Keratinocyte (primary cell): ENCODE measurements around the gene NR3C2. TPM values are rescaled to one million over a fixed set of nuclear protein-coding genes. Genes with fewer than 3 reads are reported as not detected.

Source experiments
- DNase-seq: peaks from one replicate; pipeline ENCODE4 v3.0.0-alpha.2; 2011; ENCODE audit warnings: low read depth, missing footprints, low spot score
- FAIRE-seq: peaks from 2 replicates; lab custom pipeline; 2011; peaks lifted over from hg19 to GRCh38; lab: Jason Lieb, UNC
- H2AFZ ChIP-seq: 2 replicates; pipeline ENCODE4 v1.6.0; 2012; ENCODE audit warnings: low read length, control low read depth, inconsistent platforms; ENCODE audit not compliant: control insufficient read depth
- H3K27ac ChIP-seq: 2 replicates; pipeline ENCODE4 v1.5.1; 2011; ENCODE audit warnings: low read length; ENCODE audit not compliant: control insufficient read depth, insufficient read depth
- H3K27me3 ChIP-seq: 3 replicates; pipeline ENCODE4 v1.6.0; 2011; ENCODE audit warnings: low read length; ENCODE audit not compliant: control insufficient read depth, insufficient read depth; ENCODE audit errors: extremely low read depth
- H3K36me3 ChIP-seq, 2 experiments: 2 replicates in 1 of 2; 3 replicates in 1 of 2; pipeline ENCODE4 v1.5.1; 2011; ENCODE audit warnings: low read length in 2 of 2, mild to moderate bottlenecking in 1 of 2; ENCODE audit not compliant: control insufficient read depth in 2 of 2, insufficient read depth in 2 of 2; ENCODE audit errors: extremely low read depth in 1 of 2
- H3K4me1 ChIP-seq: 3 replicates; pipeline ENCODE4 v1.5.1; 2011; ENCODE audit warnings: low read length; ENCODE audit not compliant: control insufficient read depth, insufficient read depth; ENCODE audit errors: extremely low read depth
- H3K4me2 ChIP-seq: 3 replicates; pipeline ENCODE4 v1.6.0; 2011; ENCODE audit warnings: low read depth, low read length; ENCODE audit not compliant: control insufficient read depth, insufficient read depth; ENCODE audit errors: extremely low read depth
- H3K4me3 ChIP-seq, 3 experiments: fragments of 200-600 bp in 1 of 3; sonication (generic) in 1 of 3; 2 replicates in 2 of 3; 3 replicates in 1 of 3; pipeline ENCODE4 v1.5.1; 2011 to 2016; ENCODE audit warnings: low read length in 3 of 3, mild to moderate bottlenecking in 3 of 3, control low read depth in 2 of 3, inconsistent platforms in 1 of 3, low read depth in 1 of 3, mixed read lengths in 1 of 3, mixed run types in 1 of 3, moderate library complexity in 1 of 3; ENCODE audit not compliant: control insufficient read depth in 2 of 3, insufficient read depth in 2 of 3; ENCODE audit errors: extremely low read depth in 1 of 3
- H3K79me2 ChIP-seq: 2 replicates; pipeline ENCODE4 v1.6.0; 2012; ENCODE audit warnings: low read length; ENCODE audit not compliant: control insufficient read depth, insufficient read depth
- H3K9ac ChIP-seq: 3 replicates; pipeline ENCODE4 v1.6.0; 2011; ENCODE audit warnings: low read length; ENCODE audit not compliant: control insufficient read depth, insufficient read depth; ENCODE audit errors: extremely low read depth
- H3K9me1 ChIP-seq: 3 replicates; pipeline ENCODE4 v1.6.0; 2011; ENCODE audit warnings: low read length; ENCODE audit not compliant: control insufficient read depth, insufficient read depth; ENCODE audit errors: extremely low read depth
- H3K9me3 ChIP-seq: 2 replicates; pipeline ENCODE4 v1.5.1; 2012; ENCODE audit warnings: low read depth, low read length; ENCODE audit not compliant: control insufficient read depth
- H4K20me1 ChIP-seq: 3 replicates; pipeline ENCODE4 v1.6.0; 2011; ENCODE audit warnings: low read length; ENCODE audit not compliant: control insufficient read depth, insufficient read depth; ENCODE audit errors: extremely low read depth
- CTCF ChIP-seq, 3 experiments: IDR thresholded peaks in 1 of 3; conservative IDR thresholded peaks in 1 of 3; optimal IDR thresholded peaks in 1 of 3; 2 replicates in 2 of 3; 3 replicates in 1 of 3; pipeline versions ENCODE3 to v1.5.1; 2011; ENCODE audit warnings: low read length in 3 of 3, mild to moderate bottlenecking in 3 of 3, moderate library complexity in 2 of 3, control low read depth in 1 of 3, inconsistent platforms in 1 of 3; ENCODE audit not compliant: insufficient read depth in 2 of 3; ENCODE audit errors: extremely low read depth in 1 of 3
- EZH2 ChIP-seq: IDR thresholded peaks from one replicate; pipeline ENCODE4 v1.6.1; 2012; ENCODE audit warnings: inconsistent platforms, mild to moderate bottlenecking, low read length, moderate library complexity
- dilution Hi-C: fragments of 300-500 bp; cut with MboI; formaldehyde crosslinking; loops from one replicate; pipeline ENCODE4 v1.7.0; 2020; ENCODE audit warnings: low sequenced_read_pairs; ENCODE audit not compliant: extremely low pct_ligation_motif_present
- polyA plus RNA-seq, 5 experiments: library from polyadenylated mRNA; depleted of rRNA in 3 of 5; stranded (reverse) in 3 of 5; stranded (forward) in 1 of 5; unstranded in 1 of 5; fragments of >200 nt; gene quantifications; 1 replicate in 1 of 5; 2 replicates in 3 of 5; 3 replicates in 1 of 5; pipeline versions ENCODE4 v1.2.1 to v1.2.3, GENCODE V29; 2011 to 2012; ENCODE audit warnings: missing spikeins in 2 of 5, low read depth in 1 of 5, low replicate concordance in 1 of 5

NR3C2 gene
- polyA plus RNA-seq, 1 donor (not counting 4 experiments of a cell fraction or from before 2014, with no cell fraction given) = 1.5 TPM

GRCh38 chr4:148453833-148454232 lies 11.6 kb upstream of the NR3C2 start:
- Histone ChIP-seq H3K36me3 (no peaks in the 10 kb centered on the region), H2AFZ (no peak overlapping the region), H3K27me3 (no peaks in the 10 kb centered on the region), H3K27ac (no peak overlapping the region), H3K4me3 (no peak overlapping the region), H3K9ac (no peak overlapping the region), H3K4me2 (no peak overlapping the region), H3K9me1 (no peaks in the 10 kb centered on the region), H3K9me3 (no peaks in the 10 kb centered on the region), H4K20me1 (no peaks in the 10 kb centered on the region), H3K4me1 (peaks cover 6% of the 10 kb centered on the region), H3K79me2 (no peaks in the 10 kb centered on the region)
- TF ChIP-seq EZH2 (no peak), CTCF (optimal IDR thresholded peaks at IDR 0.05 in 1 of 3, IDR thresholded peaks at IDR 0.05 in 1 of 3, conservative IDR thresholded peaks at IDR 0.05 in 1 of 3; ENCODE audit: extremely low read depth in 1 of 3, insufficient read depth in 2 of 3, low read length in 3 of 3) (no peak)
- dilution Hi-C loops = no loop called here
- FAIRE-seq = no peak
- DNase-seq = no peak

DNA sequence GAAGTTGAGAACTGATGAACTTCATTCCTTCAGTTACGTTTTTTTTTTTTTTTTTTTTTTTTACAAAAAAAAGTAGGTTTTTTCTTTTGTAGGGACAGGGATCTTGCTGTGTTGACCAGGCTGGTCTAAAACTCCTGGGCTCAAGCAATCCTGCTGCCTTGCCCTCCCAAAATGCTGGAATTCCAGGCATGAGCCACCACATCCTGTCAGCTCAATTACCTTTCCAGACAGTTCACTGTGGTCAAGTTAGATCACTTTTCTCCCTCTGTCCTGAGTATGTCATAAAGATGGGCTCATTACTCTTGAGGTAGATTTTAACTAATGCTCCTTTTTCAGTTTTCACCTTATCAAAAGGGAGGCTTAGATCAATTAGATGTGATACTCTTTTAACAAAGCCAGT lies 10.8 kb upstream of the NR3C2 start:
- Histone ChIP-seq H3K4me1 (peaks cover 6% of the 10 kb centered on the region), H3K27me3 (no peaks in the 10 kb centered on the region), H3K36me3 (no peaks in the 10 kb centered on the region), H3K9me3 (no peaks in the 10 kb centered on the region), H2AFZ (no peak overlapping the region), H3K79me2 (no peaks in the 10 kb centered on the region), H3K4me3 (no peak overlapping the region), H3K4me2 (no peak overlapping the region), H3K27ac (no peak overlapping the region), H3K9ac (no peak overlapping the region), H4K20me1 (no peaks in the 10 kb centered on the region), H3K9me1 (no peaks in the 10 kb centered on the region)
- dilution Hi-C loops = no loop called here
- DNase-seq = no peak
- TF ChIP-seq CTCF (optimal IDR thresholded peaks at IDR 0.05 in 1 of 3, IDR thresholded peaks at IDR 0.05 in 1 of 3, conservative IDR thresholded peaks at IDR 0.05 in 1 of 3; ENCODE audit: extremely low read depth in 1 of 3, insufficient read depth in 2 of 3, low read length in 3 of 3) = no peak
- no peak for TF ChIP-seq EZH2
- FAIRE-seq = peak; percentile 29
